ENCODE data around the gene HDAC9.

Gene HDAC9

GRCh38 chr7:18495412-18496340 lies at the start of gene HDAC9:
HDAC9 (plus strand) TSS chr7:18495749; CDS start chr7:18496303, 554 bp downstream.
- DNase-seq, result no peak

- no peak for DNase-seq
These were observed 49.5 kb upstream of the HDAC9 start for GRCh38 chr7:18445916-18446520.

DNA sequence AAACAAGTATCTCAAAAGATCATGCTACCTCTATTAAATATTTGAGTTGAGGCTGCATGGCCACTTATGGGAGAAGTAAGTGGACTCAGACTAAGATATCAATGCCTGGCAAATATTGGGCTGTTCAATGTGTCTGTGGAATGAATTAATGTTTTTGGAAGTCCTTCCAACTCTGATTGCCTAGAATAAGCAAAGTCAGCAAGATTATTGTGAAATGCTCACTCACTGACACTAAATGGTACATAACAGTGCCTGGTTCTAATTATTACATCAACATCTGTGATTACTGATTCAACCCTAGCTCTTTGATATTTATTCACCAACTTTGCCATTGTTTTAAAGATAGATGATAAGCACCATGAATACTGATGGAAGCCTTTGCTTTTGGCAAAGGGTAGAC lies 45.5 kb upstream of the HDAC9 start:
- no peak for DNase-seq

GRCh38 chr7:18455606-18456005 lies 39.9 kb upstream of the HDAC9 start:
- no peak for DNase-seq

GRCh38 chr7:18457832-18458231 lies 37.7 kb upstream of the HDAC9 start:
- no peak for DNase-seq

- DNase-seq, result no peak
These were observed 36.7 kb upstream of the HDAC9 start for GRCh38 chr7:18458830-18459229.

GRCh38 chr7:18459484-18460245 lies 35.9 kb upstream of the HDAC9 start:
- DNase-seq, result no peak

DNA sequence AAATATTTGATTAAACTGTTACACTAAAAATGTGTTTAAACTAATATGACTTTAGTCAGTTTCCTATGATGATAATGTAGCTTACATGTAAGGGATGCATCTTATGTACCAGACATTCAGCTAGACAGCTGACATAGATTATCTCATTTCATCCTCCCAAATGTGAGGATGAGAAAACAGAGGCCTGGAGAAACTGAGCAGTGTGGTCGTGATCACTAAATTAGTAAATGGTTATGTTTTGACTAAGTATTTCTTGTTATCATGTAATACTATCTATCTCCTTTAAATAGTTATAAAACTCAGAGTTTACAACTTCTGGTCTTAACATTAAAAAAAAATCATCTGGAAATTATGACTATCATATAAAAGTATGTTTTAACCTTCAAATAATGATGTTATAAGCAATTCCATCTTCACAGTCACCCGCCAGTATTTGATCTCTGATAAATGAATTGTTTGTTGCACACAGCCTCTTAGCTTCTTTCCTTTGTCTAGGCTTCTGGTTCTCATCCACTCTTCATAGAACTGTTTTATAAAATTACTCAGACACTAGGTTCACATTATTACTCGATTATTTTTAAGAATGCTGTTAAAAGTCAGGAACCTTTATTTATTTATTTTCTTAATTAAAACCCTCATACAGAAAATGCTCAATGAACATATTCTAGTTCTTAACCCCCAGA lies 33.6 kb upstream of the HDAC9 start:
- DNase-seq, result no peak

DNA sequence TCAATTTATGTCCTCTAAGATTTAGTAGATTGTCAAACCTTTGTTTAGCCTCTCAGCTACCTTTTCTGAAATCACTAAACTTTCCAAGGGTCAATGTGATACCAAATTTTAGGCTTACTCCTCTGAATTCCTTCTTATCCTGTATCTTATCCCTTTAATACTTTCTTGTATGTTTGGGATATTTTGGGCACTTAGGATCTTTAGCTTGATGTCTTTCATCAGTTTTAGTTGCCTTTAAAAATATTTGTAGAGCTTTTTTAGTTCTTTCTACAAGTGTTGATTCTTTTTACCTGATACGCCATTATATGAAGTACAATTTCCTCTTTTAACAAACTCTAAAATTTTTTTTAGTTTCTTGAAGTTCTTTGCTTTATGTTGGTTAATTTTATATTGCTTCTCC lies 30.7 kb upstream of the HDAC9 start:
- no peak for DNase-seq

DNA sequence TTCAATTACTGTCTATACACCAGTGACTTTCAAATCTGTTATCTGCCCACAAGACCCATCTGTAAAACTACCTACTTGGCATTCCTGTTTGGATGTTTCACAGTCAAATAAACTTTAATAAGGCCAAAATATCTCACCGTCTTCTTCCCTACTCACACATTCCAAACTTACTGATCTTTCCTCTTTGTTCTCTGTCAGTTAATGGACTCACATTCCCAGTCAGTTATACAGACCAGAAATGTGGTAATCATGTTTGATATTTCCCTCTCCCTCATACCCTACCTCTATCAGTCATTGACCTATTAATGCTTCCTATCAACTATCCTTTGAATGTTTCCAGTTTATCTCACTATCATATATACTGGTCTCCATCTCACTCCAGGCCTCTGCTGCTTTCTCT lies 28.5 kb upstream of the HDAC9 start:
- DNase-seq, result no peak

DNA sequence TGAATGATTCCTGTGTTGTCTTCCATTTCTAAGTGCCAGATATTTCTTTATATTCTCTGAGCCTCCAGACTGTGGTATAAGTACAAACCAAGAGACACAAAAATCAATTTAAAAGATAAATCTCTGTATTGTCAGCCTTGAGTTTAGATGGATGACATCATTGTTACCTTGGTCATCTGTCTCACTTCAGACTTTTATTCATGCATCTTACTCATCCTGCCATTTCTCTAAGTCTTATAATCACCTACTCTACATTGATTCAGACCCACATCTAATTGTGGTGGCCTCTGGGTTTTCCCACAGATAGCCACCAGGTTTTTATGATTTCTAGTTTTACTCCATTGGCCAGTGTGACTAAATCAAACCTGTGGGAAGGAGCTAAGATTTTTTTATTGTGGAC lies 26.8 kb upstream of the HDAC9 start:
- no peak for DNase-seq

DNA sequence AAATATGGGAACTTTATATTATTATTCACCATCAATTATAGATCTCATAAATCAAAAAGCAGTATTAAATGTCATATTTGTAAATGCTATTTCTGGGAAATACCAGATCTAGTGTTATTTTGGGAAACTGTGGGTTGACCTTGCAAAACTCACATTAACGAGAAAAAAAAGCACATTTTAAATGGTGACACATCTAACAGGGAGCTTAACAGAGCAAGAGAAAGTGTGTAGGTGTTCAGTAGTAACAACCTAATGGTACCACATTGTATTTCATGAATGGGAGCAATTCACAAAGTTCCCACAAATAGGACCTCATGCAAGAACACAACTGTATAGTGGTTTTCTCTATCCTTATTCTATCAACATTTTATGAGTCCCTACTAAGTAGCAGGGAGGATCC lies 26.2 kb upstream of the HDAC9 start:
- no peak for DNase-seq

DNA sequence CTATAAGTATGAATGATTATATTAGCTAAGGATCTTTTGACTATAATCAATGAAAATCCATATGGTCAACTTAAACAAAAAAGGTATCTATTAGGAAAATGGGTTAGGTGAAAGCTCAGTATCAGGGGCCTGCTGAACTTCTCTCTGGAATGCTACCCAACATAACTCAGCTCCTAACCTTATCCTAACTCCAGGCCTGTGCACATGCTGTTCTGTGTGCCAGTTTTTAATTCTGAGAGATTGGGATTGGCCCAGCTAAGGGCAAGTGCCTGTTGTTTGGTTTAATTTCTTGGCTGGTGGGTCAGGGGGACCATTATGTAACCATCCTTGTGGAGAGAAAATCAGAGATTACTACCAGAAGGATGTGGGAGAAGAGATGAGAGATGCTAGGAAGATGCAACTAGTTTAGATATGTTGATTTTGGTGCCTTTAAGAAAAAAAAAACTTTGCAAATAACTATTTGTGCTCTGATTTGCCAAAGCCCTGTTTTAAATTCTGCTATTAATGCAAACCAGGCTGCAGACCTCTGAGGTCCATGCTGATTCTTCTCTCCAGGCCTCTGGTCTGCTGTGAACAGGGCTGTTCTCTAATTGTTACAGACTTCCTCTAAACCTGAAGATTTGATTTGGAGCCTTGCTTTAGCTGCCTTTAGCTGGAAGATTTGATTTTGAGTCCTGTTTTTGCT lies 23.9 kb upstream of the HDAC9 start:
- no peak for DNase-seq

DNA sequence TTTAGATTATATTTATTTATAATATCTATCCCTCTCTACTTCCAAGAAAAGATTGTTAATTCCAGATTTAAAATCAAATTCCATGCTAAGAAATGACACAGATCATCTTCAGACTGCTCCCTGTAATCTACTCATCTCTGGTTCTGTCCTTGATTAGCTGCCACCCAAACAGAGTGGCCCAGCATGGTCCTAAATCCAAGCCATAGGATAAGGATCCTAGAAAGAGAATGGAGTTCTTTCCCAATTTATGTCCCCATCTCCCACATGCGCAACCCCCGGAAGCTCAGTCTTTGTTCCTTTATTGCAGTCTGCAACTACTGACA lies 23.4 kb upstream of the HDAC9 start:
- no peak for DNase-seq

DNA sequence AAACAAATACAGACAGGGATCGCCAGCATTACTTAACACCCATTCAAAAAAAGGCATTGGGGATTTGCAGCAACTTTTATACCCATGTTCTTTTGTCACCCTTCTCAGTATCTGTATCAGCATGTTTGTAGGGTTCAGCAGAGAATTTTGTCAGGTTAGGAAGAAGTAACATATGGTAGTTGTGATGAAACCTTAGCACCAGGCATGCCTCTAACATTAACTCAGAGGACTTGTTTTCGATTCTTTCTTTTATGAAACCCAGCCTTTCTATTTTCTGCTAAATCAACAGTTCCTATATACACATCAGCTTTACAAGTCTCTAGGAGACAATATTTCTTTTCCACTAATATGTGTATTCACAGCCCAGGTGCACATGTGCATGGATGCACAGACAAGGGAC lies 22.4 kb upstream of the HDAC9 start:
- DNase-seq, result no peak

DNA sequence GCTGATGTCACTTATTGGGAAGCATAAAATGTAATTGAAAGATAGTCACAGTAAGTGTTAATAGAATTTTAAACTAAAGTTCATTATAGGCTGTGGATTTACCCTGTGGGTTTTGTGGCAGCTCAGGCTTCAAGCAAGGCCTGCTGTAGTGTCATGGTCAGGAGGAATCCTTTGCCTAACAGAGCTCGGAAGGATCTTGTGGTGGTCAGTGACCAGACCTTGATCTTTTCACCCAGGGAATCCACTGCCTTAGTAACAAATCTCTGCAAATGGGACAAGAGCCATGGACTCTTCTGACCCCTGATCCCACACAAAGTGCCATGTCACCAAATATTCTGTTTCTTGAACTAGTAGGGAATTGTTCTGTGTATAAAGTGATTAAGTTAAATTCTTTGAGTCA lies 20.6 kb upstream of the HDAC9 start:
- no peak for DNase-seq

GRCh38 chr7:18475488-18475887 lies 20.1 kb upstream of the HDAC9 start:
- DNase-seq, result no peak

DNA sequence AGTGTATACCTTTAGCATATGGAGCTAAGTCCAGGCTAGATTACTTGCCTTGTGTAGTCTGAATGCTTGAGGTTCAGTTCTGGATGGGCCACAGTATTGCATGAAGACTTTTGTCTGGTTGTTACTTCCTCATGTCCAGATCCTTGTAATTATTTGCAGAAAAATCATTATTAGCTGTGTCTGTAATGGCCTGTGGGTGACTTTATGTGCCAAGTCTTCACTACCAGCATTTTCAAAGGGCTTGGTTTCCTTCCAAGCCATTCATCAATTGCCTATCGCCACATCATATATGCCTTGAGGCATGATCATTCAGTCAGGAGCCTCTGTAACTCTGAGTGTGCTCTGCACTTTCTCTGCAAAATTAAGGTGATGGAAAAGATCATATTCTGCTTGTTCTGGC lies 13.8 kb upstream of the HDAC9 start:
- no peak for DNase-seq

DNA sequence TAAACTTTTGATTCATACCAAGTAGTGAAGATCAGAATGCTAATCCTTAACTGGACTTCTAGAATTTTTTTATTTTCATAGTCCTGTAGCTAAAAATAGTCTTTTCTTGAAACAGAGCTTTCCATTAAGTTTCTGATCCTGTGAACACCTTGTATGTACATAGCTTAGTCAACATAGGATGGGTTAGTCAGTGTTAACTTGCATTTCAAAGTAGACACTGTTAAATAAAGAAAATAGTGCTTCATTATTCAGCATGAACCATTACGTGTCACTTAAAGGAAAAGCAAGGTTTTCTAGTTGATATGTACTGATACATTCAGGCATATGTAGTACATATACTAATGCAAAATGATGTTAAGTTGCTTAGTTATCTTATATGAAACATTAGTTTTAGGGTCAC lies 7.5 kb upstream of the HDAC9 start:
- no peak for DNase-seq

GRCh38 chr7:18489624-18490023 lies 5.9 kb upstream of the HDAC9 start:
- no peak for DNase-seq

- DNase-seq, result no peak
These were observed 3.7 kb upstream of the HDAC9 start for GRCh38 chr7:18491871-18492270.

GRCh38 chr7:18494406-18494805 lies 1.1 kb upstream of the HDAC9 start:
- no peak for DNase-seq
